ENCODE data around the gene EPB41L3. TPM values are rescaled to one million over a fixed set of nuclear protein-coding genes. Genes with fewer than 3 reads are reported as not detected.

The EPB41L3 gene
- total RNA-seq, 1 experiment from 2014 or later = 16.1 TPM

DNA sequence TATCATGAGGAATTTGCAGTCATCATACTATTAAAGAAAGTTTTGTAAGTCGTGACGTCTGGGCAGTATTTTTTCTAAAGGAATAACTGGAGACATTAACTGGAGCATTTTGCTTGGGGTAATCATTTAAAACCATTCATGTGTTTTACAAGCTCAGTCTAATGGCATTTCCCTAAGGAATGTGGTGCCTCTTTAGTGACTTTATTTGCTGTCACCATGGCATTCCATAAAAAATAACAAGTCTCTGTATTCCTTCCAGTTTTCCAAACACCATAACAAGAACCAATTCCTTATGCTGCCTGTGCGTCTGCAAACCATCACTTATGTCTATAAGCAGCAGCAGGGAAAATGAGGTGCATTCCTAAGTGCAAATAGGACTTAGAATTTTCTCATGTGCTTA lies 82.8 kb downstream of the EPB41L3 start:
- Histone ChIP-seq H4K8ac (replicated peaks; ENCODE audit: insufficient read length, low read depth, low read length) (no peak overlapping the region), H3K4me2 (ENCODE audit: insufficient read depth, insufficient read length, low read length) (no peak overlapping the region), H3K56ac (ENCODE audit: insufficient read length, low read depth, low read length) (no peak overlapping the region), H2BK5ac (ENCODE audit: insufficient read length, low read length) (no peak overlapping the region), H2AK5ac (ENCODE audit: insufficient read length, low read length) (no peak overlapping the region), H3K18ac (ENCODE audit: insufficient read length, low read depth, low read length) (peak overlapping the region; percentile 42), H2AFZ (ENCODE audit: low read length) (no peak overlapping the region), H3K79me1 (ENCODE audit: insufficient read depth, low read depth, low read length, poor library complexity, severe bottlenecking) (no peaks in the 10 kb centered on the region), H4K5ac (ENCODE audit: insufficient read length, low read depth, low read length) (no peak overlapping the region), H3K27me3 (ENCODE audit: insufficient read depth, low read length) (no peaks in the 10 kb centered on the region), H2BK15ac (ENCODE audit: low read depth, low read length) (no peak overlapping the region), H3K9ac (ENCODE audit: extremely low read depth, insufficient read length, low read length) (no peak overlapping the region), H3K79me2 (ENCODE audit: insufficient read depth, low read length) (no peaks in the 10 kb centered on the region), H2BK120ac (ENCODE audit: low read depth, low read length, poor library complexity, severe bottlenecking) (no peak overlapping the region), H3K27ac (ENCODE audit: insufficient read length, low read depth, low read length) (no peak overlapping the region), H2BK12ac (ENCODE audit: insufficient read length, low read depth, low read length) (no peak overlapping the region), H3K23ac (ENCODE audit: insufficient read length, low read depth, low read length) (no peak overlapping the region), H2BK20ac (ENCODE audit: low read depth, low read length, poor library complexity, severe bottlenecking) (no peak overlapping the region), H4K91ac (ENCODE audit: insufficient read length, low read depth, low read length) (no peak overlapping the region), H3K9me3 (ENCODE audit: control insufficient read depth, low read depth, low read length) (no peaks in the 10 kb centered on the region), H4K20me1 (ENCODE audit: control insufficient read depth, insufficient read depth, insufficient read length) (no peaks in the 10 kb centered on the region), H3K23me2 (ENCODE audit: insufficient read length, low read depth, low read length, poor library complexity, severe bottlenecking) (no peaks in the 10 kb centered on the region), H3K4me1 (ENCODE audit: insufficient read depth, low read length) (peaks cover 2% of the 10 kb centered on the region; the same call in 1 of the 2 replicates), H3K14ac (ENCODE audit: insufficient read depth, low read length) (no peak overlapping the region), H3T11ph (ENCODE audit: low read length) (no peak overlapping the region), H3K4ac (ENCODE audit: low read depth, low read length) (no peak overlapping the region)
- Mint-ChIP-seq H3K4me1 (peaks cover 11 to 20% of the 10 kb centered on the region in 2 experiments), H3K4me3 (no peak overlapping the region), H3K9me3 (no peaks in the 10 kb centered on the region), H3K36me3 (ENCODE audit: insufficient read depth in 1 of 3, low read depth in 3 of 3) (no peaks in the 10 kb centered on the region), H3K27ac (no peak overlapping the region), H3K27me3 (ENCODE audit: low read depth) (no peaks in the 10 kb centered on the region)
- DNase-seq = no peak
- TF ChIP-seq, protein P1, sequence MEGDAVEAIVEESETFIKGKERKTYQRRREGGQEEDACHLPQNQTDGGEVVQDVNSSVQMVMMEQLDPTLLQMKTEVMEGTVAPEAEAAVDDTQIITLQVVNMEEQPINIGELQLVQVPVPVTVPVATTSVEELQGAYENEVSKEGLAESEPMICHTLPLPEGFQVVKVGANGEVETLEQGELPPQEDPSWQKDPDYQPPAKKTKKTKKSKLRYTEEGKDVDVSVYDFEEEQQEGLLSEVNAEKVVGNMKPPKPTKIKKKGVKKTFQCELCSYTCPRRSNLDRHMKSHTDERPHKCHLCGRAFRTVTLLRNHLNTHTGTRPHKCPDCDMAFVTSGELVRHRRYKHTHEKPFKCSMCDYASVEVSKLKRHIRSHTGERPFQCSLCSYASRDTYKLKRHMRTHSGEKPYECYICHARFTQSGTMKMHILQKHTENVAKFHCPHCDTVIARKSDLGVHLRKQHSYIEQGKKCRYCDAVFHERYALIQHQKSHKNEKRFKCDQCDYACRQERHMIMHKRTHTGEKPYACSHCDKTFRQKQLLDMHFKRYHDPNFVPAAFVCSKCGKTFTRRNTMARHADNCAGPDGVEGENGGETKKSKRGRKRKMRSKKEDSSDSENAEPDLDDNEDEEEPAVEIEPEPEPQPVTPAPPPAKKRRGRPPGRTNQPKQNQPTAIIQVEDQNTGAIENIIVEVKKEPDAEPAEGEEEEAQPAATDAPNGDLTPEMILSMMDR (conservative IDR thresholded peaks at IDR 0.05) = no peak
- WGBS (ENCODE audit: extremely low coverage, insufficient read length, low lambda C conversion rate) = no CpG with 5 or more reads among the region's 3 CpGs

Measured in H9 (cell line).